GM23248 (cell line): ENCODE results near the gene MRPS15. TPM values are rescaled to one million over a fixed set of nuclear protein-coding genes. Genes with fewer than 3 reads are reported as not detected.

ENCODE experiments used
- DNase-seq: peaks from one replicate; pipeline ENCODE4 v3.0.0-alpha.2; 2015
- H2AFZ ChIP-seq: fragments of 200-600 bp; sonication (generic); 2 replicates; pipeline ENCODE4 v1.6.1; 2016; ENCODE audit warnings: antibody characterized with exemption
- H3F3A ChIP-seq: fragments of 200-600 bp; sonication (generic); 2 replicates; pipeline ENCODE4 v1.6.1; 2016; ENCODE audit warnings: mild to moderate bottlenecking, antibody characterized with exemption, mixed run types; ENCODE audit not compliant: insufficient read depth
- H3K27ac ChIP-seq: fragments of 200-600 bp; sonication (generic); 2 replicates; pipeline ENCODE4 v1.5.1; 2016; ENCODE audit warnings: mild to moderate bottlenecking
- H3K27me3 ChIP-seq: fragments of 200-600 bp; sonication (generic); replicated peaks from 2 replicates; pipeline ENCODE4 v1.6.1; 2016; ENCODE audit warnings: mild to moderate bottlenecking; ENCODE audit not compliant: insufficient read depth
- H3K36me3 ChIP-seq: fragments of 200-600 bp; sonication (generic); 2 replicates; pipeline ENCODE4 v1.6.1; 2016; ENCODE audit warnings: low read depth, mild to moderate bottlenecking
- H3K4me1 ChIP-seq: fragments of 200-600 bp; sonication (generic); 2 replicates; pipeline ENCODE4 v1.6.1; 2016; ENCODE audit warnings: mild to moderate bottlenecking; ENCODE audit not compliant: insufficient read depth
- H3K4me2 ChIP-seq: fragments of 200-600 bp; sonication (generic); one replicate; pipeline ENCODE4 v1.6.1; 2016; ENCODE audit warnings: mild to moderate bottlenecking; ENCODE audit not compliant: unreplicated experiment
- H3K4me3 ChIP-seq: fragments of 200-600 bp; sonication (generic); 2 replicates; pipeline ENCODE4 v1.5.1; 2016; ENCODE audit warnings: mild to moderate bottlenecking
- H3K79me2 ChIP-seq: fragments of 200-600 bp; sonication (generic); 2 replicates; pipeline ENCODE4 v1.6.1; 2016; ENCODE audit warnings: mild to moderate bottlenecking; ENCODE audit not compliant: insufficient read depth
- H3K9ac ChIP-seq: fragments of 200-600 bp; sonication (generic); 2 replicates; pipeline ENCODE4 v1.6.1; 2016; ENCODE audit warnings: mild to moderate bottlenecking
- H3K9me2 ChIP-seq: fragments of 200-600 bp; sonication (generic); 2 replicates; pipeline ENCODE4 v1.6.1; 2016; ENCODE audit warnings: mixed run types, mild to moderate bottlenecking, moderate library complexity; ENCODE audit not compliant: insufficient read depth
- H3K9me3 ChIP-seq: fragments of 200-600 bp; sonication (generic); one replicate; pipeline ENCODE4 v1.6.1; 2017; ENCODE audit warnings: low read depth
- H4K20me1 ChIP-seq: fragments of 200-600 bp; sonication (generic); 2 replicates; pipeline ENCODE4 v1.6.0; 2016; ENCODE audit not compliant: insufficient read depth
- EZH2 ChIP-seq: fragments of 200-600 bp; sonication (generic); IDR thresholded peaks from 2 replicates; pipeline ENCODE4 v1.6.1; 2018; ENCODE audit warnings: antibody characterized with exemption, mild to moderate bottlenecking; ENCODE audit not compliant: insufficient read depth, poor library complexity, severe bottlenecking
- EZH2phosphoT487 ChIP-seq: fragments of 200-600 bp; sonication (generic); IDR thresholded peaks from 2 replicates; pipeline ENCODE4 v1.6.1; 2018; ENCODE audit warnings: antibody characterized with exemption, moderate library complexity, mild to moderate bottlenecking, low read depth; ENCODE audit not compliant: insufficient read depth
- WGBS, 2 experiments: methylation state at CpG; one replicate each; pipeline ENCODE4 v1.1.6; 2015 to 2017; ENCODE audit warnings: low lambda C conversion rate in 2 of 2, low coverage in 1 of 2; ENCODE audit errors: missing lambda C conversion rate in 2 of 2; 5-methylcytosine and 5-hydroxymethylcytosine counted together
- in situ Hi-C: fragments of 300-500 bp; cut with MboI; formaldehyde crosslinking; loops from 2 replicates; pipeline ENCODE4 v1.15.0; 2020
- polyA plus RNA-seq: library from polyadenylated mRNA; unstranded; fragments of >200 nt; fragmentation: Nextera tagmentation; extraction: Ambion mirVana; gene quantifications from 2 replicates; pipeline ENCODE4 v1.2.1, GENCODE V29; 2016
- total RNA-seq: library from RNA; depleted of rRNA; stranded (reverse); fragments of >200 nt; shearing (Covaris generic); gene quantifications from 2 replicates; pipeline ENCODE4 v1.2.3, GENCODE V29; 2014

Gene MRPS15
- total and polyA plus RNA-seq, 2 experiments from 2014 or later, result 53.7 to 107 TPM

DNA sequence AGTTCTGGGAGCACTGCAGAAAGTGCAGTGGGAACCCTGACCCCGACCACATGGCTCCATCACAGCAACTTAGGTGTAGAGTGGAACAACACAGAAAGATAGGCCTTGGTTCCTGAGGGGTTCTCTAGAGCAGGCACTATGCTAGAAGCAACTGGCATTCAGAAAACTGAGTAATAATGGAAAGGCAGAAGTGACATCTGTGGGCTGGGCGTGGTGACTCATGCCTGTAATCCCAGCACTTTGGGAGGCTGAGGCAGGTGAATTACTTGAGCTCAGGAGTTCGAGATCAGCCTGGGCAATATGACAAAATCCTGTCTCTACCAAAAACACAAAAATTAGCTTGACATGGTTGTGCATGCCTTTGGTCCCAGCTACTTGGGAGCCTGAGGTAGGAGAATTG is 5.3 kb downstream of the MRPS15 start:
- H3K27ac ChIP-seq, result no peak overlapping the region
- in situ Hi-C loops, result no loop called here
- no peak overlapping the region for H3K4me2 ChIP-seq
- H3K9ac ChIP-seq, result no peak overlapping the region
- H3K4me1 ChIP-seq, result no peaks in the 10 kb centered on the region
- no peak overlapping the region for H2AFZ ChIP-seq
- peaks cover 12% of the 10 kb centered on the region for H3K79me2 ChIP-seq
- 88 to 95% methylated on average over 3 of the region's 3 CpGs for WGBS, 2 experiments
- no peaks in the 10 kb centered on the region for H3F3A ChIP-seq
- H3K36me3 ChIP-seq, result peaks cover 22% of the 10 kb centered on the region
- H3K27me3 ChIP-seq, result no peaks in the 10 kb centered on the region
- H3K9me3 ChIP-seq, result no peaks in the 10 kb centered on the region
- no peaks in the 10 kb centered on the region for H3K9me2 ChIP-seq
- no peak overlapping the region for H3K4me3 ChIP-seq
- DNase-seq, result peak; percentile 23
- TF ChIP-seq EZH2phosphoT487 (no peak), EZH2 (no peak)
- H4K20me1 ChIP-seq, result no peaks in the 10 kb centered on the region

DNA sequence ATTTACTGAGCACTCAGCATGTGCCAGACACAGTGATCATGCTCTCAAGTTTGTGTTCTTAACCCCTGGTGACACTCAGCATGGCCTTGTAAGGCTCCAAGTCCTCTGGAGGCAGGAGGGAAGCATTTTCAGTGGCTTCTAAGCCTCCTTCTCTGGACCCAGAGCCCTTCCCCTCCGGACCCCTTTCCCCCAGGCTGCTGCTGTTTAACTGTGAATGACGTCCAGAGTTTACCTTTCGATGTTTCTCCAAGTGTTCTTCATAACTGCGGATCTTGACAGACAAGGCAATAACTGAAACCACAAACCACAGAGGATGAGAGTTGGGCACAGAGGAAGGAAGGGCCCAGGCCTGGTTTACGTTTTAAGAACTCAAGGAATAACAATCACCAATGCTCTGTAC is 6.5 kb downstream of the MRPS15 start:
- Histone ChIP-seq H3F3A (no peaks in the 10 kb centered on the region), H3K79me2 (no peaks in the 10 kb centered on the region), H3K27ac (no peak overlapping the region), H3K27me3 (no peaks in the 10 kb centered on the region), H3K4me1 (no peaks in the 10 kb centered on the region), H4K20me1 (no peaks in the 10 kb centered on the region), H3K4me2 (no peak overlapping the region), H3K9me2 (no peaks in the 10 kb centered on the region), H3K9ac (no peak overlapping the region), H3K4me3 (no peak overlapping the region), H3K36me3 (peaks cover 22% of the 10 kb centered on the region), H3K9me3 (no peaks in the 10 kb centered on the region), H2AFZ (no peak overlapping the region)
- no peak for TF ChIP-seq EZH2phosphoT487
- no peak for TF ChIP-seq EZH2
- in situ Hi-C loops, result no loop called here
- DNase-seq, result no peak
- WGBS, 2 experiments, result 93 to 95% methylated on average over 5 of the region's 5 CpGs

DNA sequence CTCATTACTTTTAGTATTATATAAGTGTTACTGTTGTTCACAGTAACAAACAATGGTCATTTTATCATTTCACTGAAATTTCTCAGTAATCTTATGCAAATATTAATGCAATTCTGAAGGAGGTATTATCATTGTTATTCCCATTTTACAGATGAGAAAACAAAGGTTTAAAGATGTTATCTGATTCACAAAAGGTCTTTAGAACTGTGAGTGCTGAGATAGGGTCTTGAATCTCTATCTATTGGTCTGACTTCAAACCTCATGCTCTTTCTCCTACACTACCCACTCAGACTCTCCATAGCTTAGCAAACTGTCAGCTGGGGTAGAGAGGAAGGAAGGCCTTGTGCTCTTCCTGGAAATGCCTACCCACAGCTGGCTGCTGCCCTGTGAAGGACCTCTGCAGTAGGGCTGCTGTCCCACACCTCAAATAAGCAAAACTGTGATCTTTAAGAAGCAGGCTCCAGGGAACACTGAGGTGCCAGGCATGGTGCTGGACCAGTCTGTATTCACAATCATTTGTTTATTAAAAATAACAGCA is 7.7 kb downstream of the MRPS15 start:
- H3K79me2 ChIP-seq, result no peaks in the 10 kb centered on the region
- no peak for DNase-seq
- no peak overlapping the region for H3K4me2 ChIP-seq
- no peaks in the 10 kb centered on the region for H3K27me3 ChIP-seq
- no peaks in the 10 kb centered on the region for H3K4me1 ChIP-seq
- H3K27ac ChIP-seq, result no peak overlapping the region
- TF ChIP-seq EZH2, result no peak
- TF ChIP-seq EZH2phosphoT487, result no peak
- 0 out of 2 replicates have a peak, but pooled peaks cover 3% of the 10 kb centered on the region for H3F3A ChIP-seq
- H3K9me2 ChIP-seq, result no peaks in the 10 kb centered on the region
- no peak overlapping the region for H3K4me3 ChIP-seq
- no peaks in the 10 kb centered on the region for H3K9me3 ChIP-seq
- in situ Hi-C loops, result no loop called here
- H3K9ac ChIP-seq, result no peak overlapping the region
- H4K20me1 ChIP-seq, result no peaks in the 10 kb centered on the region
- H2AFZ ChIP-seq, result no peak overlapping the region
- peaks cover 22% of the 10 kb centered on the region for H3K36me3 ChIP-seq

- Histone ChIP-seq H3K79me2 (no peaks in the 10 kb centered on the region), H3K27me3 (no peaks in the 10 kb centered on the region), H3K4me3 (no peak overlapping the region), H3K9me2 (no peaks in the 10 kb centered on the region), H3K36me3 (peaks cover 22% of the 10 kb centered on the region), H3K4me1 (no peaks in the 10 kb centered on the region), H3K9ac (no peak overlapping the region), H3K27ac (no peak overlapping the region), H3K4me2 (no peak overlapping the region), H3K9me3 (no peaks in the 10 kb centered on the region), H2AFZ (no peak overlapping the region), H4K20me1 (no peaks in the 10 kb centered on the region), H3F3A (0 out of 2 replicates have a peak, but pooled peaks cover 8% of the 10 kb centered on the region)
- WGBS, 2 experiments, result 45 to 60% methylated on average over 1 of the region's 1 CpG
- in situ Hi-C loops, result no loop called here
- no peak for TF ChIP-seq EZH2
- TF ChIP-seq EZH2phosphoT487, result no peak
- no peak for DNase-seq
Observed at GRCh38 chr1:36455386-36455785, 8.8 kb downstream of the MRPS15 start.
